ENCODE results near the gene CSK.

The CSK gene

GRCh38 chr15:74821790-74822158 is 39.9 kb downstream of the CSK start:
- no peak for TF ChIP-seq CTCF (IDR thresholded peaks at IDR 0.05; ENCODE audit: control insufficient read depth, insufficient read depth, low read depth, low read length, missing control alignments)
- H3K4me3 ChIP-seq (ENCODE audit: control insufficient read depth, low read depth, low read length): no peak overlapping the region
- no peak for DNase-seq (ENCODE audit: low read depth)

- TF ChIP-seq CTCF (IDR thresholded peaks at IDR 0.05; ENCODE audit: control insufficient read depth, insufficient read depth, low read depth, low read length, missing control alignments): no peak
- no peak overlapping the region for H3K4me3 ChIP-seq (ENCODE audit: control insufficient read depth, low read depth, low read length)
- no peak for DNase-seq (ENCODE audit: low read depth)
Measured at GRCh38 chr15:74822233-74822632, 40.4 kb downstream of the CSK start.

GRCh38 chr15:74823324-74823723 is 41.4 kb downstream of the CSK start:
- H3K4me3 ChIP-seq (ENCODE audit: control insufficient read depth, low read depth, low read length): no peak overlapping the region
- no peak for TF ChIP-seq CTCF (IDR thresholded peaks at IDR 0.05; ENCODE audit: control insufficient read depth, insufficient read depth, low read depth, low read length, missing control alignments)
- DNase-seq (ENCODE audit: low read depth): no peak

GRCh38 chr15:74824976-74825375 is 43.1 kb downstream of the CSK start:
- no peak for TF ChIP-seq CTCF (IDR thresholded peaks at IDR 0.05; ENCODE audit: control insufficient read depth, insufficient read depth, low read depth, low read length, missing control alignments)
- DNase-seq (ENCODE audit: low read depth): no peak
- H3K4me3 ChIP-seq (ENCODE audit: control insufficient read depth, low read depth, low read length): no peak overlapping the region

GRCh38 chr15:74825866-74826265 is 44.0 kb downstream of the CSK start:
- no peak for TF ChIP-seq CTCF (IDR thresholded peaks at IDR 0.05; ENCODE audit: control insufficient read depth, insufficient read depth, low read depth, low read length, missing control alignments)
- DNase-seq (ENCODE audit: low read depth): no peak
- no peak overlapping the region for H3K4me3 ChIP-seq (ENCODE audit: control insufficient read depth, low read depth, low read length)

- no peak for DNase-seq (ENCODE audit: low read depth)
- TF ChIP-seq CTCF (IDR thresholded peaks at IDR 0.05; ENCODE audit: control insufficient read depth, insufficient read depth, low read depth, low read length, missing control alignments): no peak
- H3K4me3 ChIP-seq (ENCODE audit: control insufficient read depth, low read depth, low read length): no peak within 1 kb of the TSS
Measured at GRCh38 chr15:74826364-74826819, 44.5 kb downstream of the CSK start, which contains the start of gene CPLX3. Gene CPLX3 (plus strand): TSS chr15:74826627. CDS start chr15:74826704, 77 bp downstream.

- no peak overlapping the region for H3K4me3 ChIP-seq (ENCODE audit: control insufficient read depth, low read depth, low read length)
- no peak for DNase-seq (ENCODE audit: low read depth)
- no peak for TF ChIP-seq CTCF (IDR thresholded peaks at IDR 0.05; ENCODE audit: control insufficient read depth, insufficient read depth, low read depth, low read length, missing control alignments)
Measured at GRCh38 chr15:74826921-74827320, 45.0 kb downstream of the CSK start.
